NCI-H524 treated with DMSO at 0.1 percent for 48 hours (cell line): ENCODE data around the gene C16orf92.
A peak's percentile ranks its signal among the peaks of the same experiment; 100 is the strongest.

ENCODE experiments used
- DNase-seq: peaks from one replicate; lab custom pipeline; 2025; lab: John Stamatoyannopoulos, UW

C16orf92 gene

GRCh38 chr16:29989111-29989858 is 33.7 kb upstream of the C16orf92 start:
- DNase-seq, result no peak

GRCh38 chr16:29990034-29990433 is 33.0 kb upstream of the C16orf92 start:
- DNase-seq, result no peak

- no peak for DNase-seq
Measured at GRCh38 chr16:29990883-29991570, 32.0 kb upstream of the C16orf92 start.

GRCh38 chr16:29991571-29991904 is 31.5 kb upstream of the C16orf92 start:
- no peak for DNase-seq

GRCh38 chr16:29992344-29992967 is 30.5 kb upstream of the C16orf92 start:
- DNase-seq, result no peak

GRCh38 chr16:29993191-29993902 is 29.7 kb upstream of the C16orf92 start:
- DNase-seq, result no peak

- no peak for DNase-seq
Measured at GRCh38 chr16:29993903-29994599, 28.9 kb upstream of the C16orf92 start.

GRCh38 chr16:29994600-29995323 is 28.2 kb upstream of the C16orf92 start:
- DNase-seq, result no peak

- peak; percentile 51 for DNase-seq
Measured at GRCh38 chr16:29995324-29995910, 27.6 kb upstream of the C16orf92 start, which contains the start of gene HIRIP3. Gene HIRIP3 (minus strand): TSS chr16:29995617. CDS start chr16:29995605, 12 bp downstream.

GRCh38 chr16:29995911-29996765 is 26.9 kb upstream of the C16orf92 start, which contains the start of gene INO80E:
Gene INO80E (plus strand): TSS chr16:29996241. CDS start chr16:29996311, 70 bp downstream.
- peak; percentile 77 for DNase-seq

GRCh38 chr16:29996766-29997250 is 26.2 kb upstream of the C16orf92 start:
- DNase-seq, result no peak

GRCh38 chr16:29999605-30000004 is 23.4 kb upstream of the C16orf92 start:
- DNase-seq, result no peak

GRCh38 chr16:30000735-30001631 is 22.0 kb upstream of the C16orf92 start:
- no peak for DNase-seq

GRCh38 chr16:30002614-30003346 is 20.2 kb upstream of the C16orf92 start:
- no peak for DNase-seq

GRCh38 chr16:30003670-30004423 is 19.2 kb upstream of the C16orf92 start:
- no peak for DNase-seq

- peak; percentile 59 for DNase-seq
Measured at GRCh38 chr16:30004424-30004776, 18.6 kb upstream of the C16orf92 start.

- no peak for DNase-seq
Measured at GRCh38 chr16:30004811-30005242, 18.2 kb upstream of the C16orf92 start.
